Adipocyte (in vitro differentiated cells): ENCODE data around the gene CPZ.

ENCODE experiments used
- DNase-seq: peaks from one replicate; pipeline ENCODE4 v3.0.0-alpha.2; 2015; ENCODE audit warnings: low read depth
- H3K27me3 ChIP-seq: replicated peaks from 2 replicates; pipeline ENCODE4 v1.7.0; 2013; ENCODE audit warnings: mild to moderate bottlenecking, low read length, moderate library complexity; ENCODE audit not compliant: control insufficient read depth, insufficient read depth
- H3K36me3 ChIP-seq: 2 replicates; pipeline ENCODE4 v1.7.0; 2013; ENCODE audit warnings: low read length, mild to moderate bottlenecking, moderate library complexity; ENCODE audit not compliant: control insufficient read depth, insufficient read depth, severe bottlenecking
- H3K4me1 ChIP-seq: 2 replicates; pipeline ENCODE4 v1.7.0; 2013; ENCODE audit warnings: mild to moderate bottlenecking, low read length, moderate library complexity; ENCODE audit not compliant: control insufficient read depth, insufficient read depth
- H3K4me3 ChIP-seq: 2 replicates; pipeline ENCODE4 v1.7.0; 2013; ENCODE audit warnings: mild to moderate bottlenecking, low read length, moderate library complexity
- H3K9ac ChIP-seq: 2 replicates; pipeline ENCODE4 v1.7.0; 2013; ENCODE audit warnings: mild to moderate bottlenecking, low read length, moderate library complexity
- H3K9me3 ChIP-seq: 2 replicates; pipeline ENCODE4 v1.7.0; 2013; ENCODE audit warnings: mild to moderate bottlenecking, low read length, moderate library complexity; ENCODE audit not compliant: control insufficient read depth

CPZ gene

GRCh38 chr4:8608714-8609391, 16.3 kb downstream of the CPZ start:
- Histone ChIP-seq H3K27me3 (peaks cover 4% of the 10 kb centered on the region), H3K36me3 (peaks cover 6% of the 10 kb centered on the region), H3K4me3 (no peak overlapping the region), H3K9ac (no peak overlapping the region), H3K4me1 (no peaks in the 10 kb centered on the region), H3K9me3 (no peaks in the 10 kb centered on the region)
- DNase-seq = no peak

DNA sequence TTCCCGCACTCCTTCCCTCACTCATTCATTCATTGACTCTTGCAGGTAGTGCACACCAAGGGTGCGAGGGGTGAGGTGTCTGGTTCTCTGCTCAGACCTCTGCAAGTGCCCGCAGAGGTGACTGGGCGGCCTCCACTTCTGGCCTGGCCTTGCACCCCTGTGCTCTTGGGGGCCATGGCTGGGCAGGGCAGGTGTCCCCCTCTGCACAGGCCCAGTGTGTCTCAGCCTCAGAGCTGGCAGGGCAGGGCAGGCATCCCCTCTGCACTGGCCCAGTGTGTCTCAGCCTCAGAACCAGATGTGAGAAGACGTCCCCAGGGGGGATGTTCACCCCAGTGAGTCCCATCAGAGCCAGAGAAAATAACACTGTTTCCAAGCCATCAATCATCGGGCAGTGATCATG, 16.8 kb downstream of the CPZ start:
- no peak overlapping the region for H3K9ac ChIP-seq
- no peaks in the 10 kb centered on the region for H3K9me3 ChIP-seq
- H3K4me3 ChIP-seq = no peak overlapping the region
- peaks cover 4% of the 10 kb centered on the region for H3K27me3 ChIP-seq
- no peaks in the 10 kb centered on the region for H3K4me1 ChIP-seq
- H3K36me3 ChIP-seq = peaks cover 6% of the 10 kb centered on the region
- no peak for DNase-seq

DNA sequence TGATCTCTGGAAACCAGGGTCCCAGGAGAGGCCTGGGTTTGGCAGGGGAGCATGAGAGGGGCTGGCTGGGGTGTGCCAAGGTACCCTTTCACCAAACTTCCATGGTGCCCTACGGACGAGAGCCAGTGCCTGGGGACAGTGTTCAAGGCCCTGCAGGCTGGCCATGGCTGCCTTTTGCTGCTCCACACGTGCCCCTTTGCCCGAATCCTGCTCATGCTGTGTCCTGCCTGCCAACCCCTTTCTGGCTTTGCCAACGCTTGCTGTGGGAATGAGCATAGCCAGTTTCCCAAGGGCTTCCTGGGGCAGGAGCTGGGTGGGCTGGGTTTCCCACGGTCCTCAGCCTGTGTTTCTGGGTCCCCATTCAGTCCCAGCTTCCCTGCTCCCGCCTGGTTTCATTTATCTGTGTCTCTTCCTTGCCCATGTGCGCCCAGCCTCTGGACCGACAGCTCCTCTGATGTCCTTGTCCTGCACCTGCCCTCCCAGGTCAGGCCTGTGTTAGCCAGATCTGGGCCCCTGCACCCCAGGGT, 17.3 kb downstream of the CPZ start:
- peaks cover 6% of the 10 kb centered on the region for H3K36me3 ChIP-seq
- no peak overlapping the region for H3K4me3 ChIP-seq
- no peaks in the 10 kb centered on the region for H3K4me1 ChIP-seq
- no peak for DNase-seq
- H3K9me3 ChIP-seq = no peaks in the 10 kb centered on the region
- H3K27me3 ChIP-seq = peaks cover 4% of the 10 kb centered on the region
- no peak overlapping the region for H3K9ac ChIP-seq

DNA sequence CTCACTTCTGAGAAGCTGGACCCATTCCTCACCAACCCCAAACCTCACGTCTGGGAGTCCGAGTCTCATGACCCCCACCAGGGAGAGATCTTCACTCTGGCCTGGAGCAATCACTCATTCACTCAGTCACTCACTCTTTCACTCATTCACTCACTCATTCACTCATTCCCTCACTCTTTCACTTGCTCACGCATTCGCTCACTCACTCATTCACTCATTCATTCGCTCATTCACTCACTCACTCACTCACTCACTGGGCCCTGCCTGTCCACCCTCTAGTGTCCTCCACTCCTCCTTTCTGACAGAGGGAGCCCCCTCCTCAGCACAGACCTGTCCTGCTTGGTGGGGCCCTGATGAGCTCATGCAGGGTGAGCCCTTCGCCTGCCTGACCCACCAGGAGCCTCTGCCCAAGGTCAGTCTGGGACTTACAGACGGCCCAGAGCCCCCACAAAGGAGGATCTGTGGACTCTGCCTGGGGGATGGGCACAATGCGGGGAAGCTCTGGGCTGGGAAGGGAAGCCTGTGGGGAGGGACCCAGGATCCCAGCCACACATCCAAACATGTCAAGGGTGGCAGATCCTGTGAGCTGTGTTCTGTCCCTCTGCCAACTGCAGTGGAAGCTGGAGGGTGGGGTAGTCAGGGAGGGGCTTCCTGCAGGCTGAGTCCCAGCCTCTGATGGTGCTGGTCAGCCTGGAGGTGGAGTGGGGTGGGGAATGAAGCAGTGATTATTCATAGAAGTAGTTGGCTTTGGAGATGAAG, 18.5 kb downstream of the CPZ start:
- no peak overlapping the region for H3K4me3 ChIP-seq
- no peak for DNase-seq
- H3K27me3 ChIP-seq = peaks cover 4% of the 10 kb centered on the region
- H3K4me1 ChIP-seq = no peaks in the 10 kb centered on the region
- no peaks in the 10 kb centered on the region for H3K9me3 ChIP-seq
- peaks cover 10% of the 10 kb centered on the region for H3K36me3 ChIP-seq
- no peak overlapping the region for H3K9ac ChIP-seq

- no peak for DNase-seq
- Histone ChIP-seq H3K9me3 (no peaks in the 10 kb centered on the region), H3K36me3 (peaks cover 4% of the 10 kb centered on the region), H3K4me3 (no peak overlapping the region), H3K4me1 (no peaks in the 10 kb centered on the region), H3K27me3 (peaks cover 8% of the 10 kb centered on the region), H3K9ac (no peak overlapping the region)
Measured at GRCh38 chr4:8612646-8613045, 20.1 kb downstream of the CPZ start.

- H3K36me3 ChIP-seq = peaks cover 4% of the 10 kb centered on the region
- H3K9me3 ChIP-seq = no peaks in the 10 kb centered on the region
- no peak overlapping the region for H3K9ac ChIP-seq
- peaks cover 8% of the 10 kb centered on the region for H3K27me3 ChIP-seq
- no peak overlapping the region for H3K4me3 ChIP-seq
- DNase-seq = no peak
- no peaks in the 10 kb centered on the region for H3K4me1 ChIP-seq
Measured at GRCh38 chr4:8613421-8614364, 21.1 kb downstream of the CPZ start.

DNA sequence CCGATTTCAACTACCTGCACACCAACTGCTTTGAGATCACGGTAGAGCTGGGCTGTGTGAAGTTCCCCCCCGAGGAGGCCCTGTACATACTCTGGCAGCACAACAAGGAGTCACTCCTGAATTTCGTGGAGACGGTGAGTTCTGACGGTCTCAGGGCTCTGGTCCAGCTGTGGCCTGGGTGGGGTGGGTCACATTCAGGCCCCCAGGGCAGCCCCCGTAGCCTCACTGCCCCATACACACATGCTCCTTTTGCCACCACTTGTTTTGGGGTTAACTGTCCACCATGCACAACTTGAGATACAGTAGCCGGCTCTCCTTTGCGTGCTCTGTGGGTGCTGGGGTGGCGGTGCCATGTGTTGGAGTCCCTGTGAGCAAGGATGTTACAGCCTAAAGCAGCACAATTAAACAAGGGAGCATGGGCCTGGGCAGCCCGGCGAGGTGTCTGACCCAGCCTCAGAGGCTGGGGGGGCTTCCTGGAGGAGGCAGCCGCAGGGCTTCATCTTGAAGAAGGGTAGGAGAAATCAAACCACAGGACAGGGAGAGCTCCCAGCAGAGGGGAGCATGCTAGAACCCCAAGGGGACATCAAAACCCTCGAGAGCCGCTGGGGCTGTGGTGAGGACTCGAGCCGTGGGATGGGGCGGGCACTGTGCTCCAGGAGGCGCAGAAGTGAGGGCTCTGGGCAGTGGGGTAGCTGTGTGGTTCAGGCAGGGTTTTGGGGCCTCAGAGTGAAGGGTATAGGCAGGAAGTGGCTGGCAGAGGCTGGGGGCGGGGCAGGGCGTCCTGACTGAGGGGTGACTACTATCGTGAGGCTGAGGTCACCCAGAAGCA, 22.0 kb downstream of the CPZ start:
- H3K4me3 ChIP-seq = no peak overlapping the region
- H3K4me1 ChIP-seq = no peaks in the 10 kb centered on the region
- no peaks in the 10 kb centered on the region for H3K9me3 ChIP-seq
- H3K36me3 ChIP-seq = peaks cover 4% of the 10 kb centered on the region
- DNase-seq = no peak
- no peak overlapping the region for H3K9ac ChIP-seq
- peaks cover 8% of the 10 kb centered on the region for H3K27me3 ChIP-seq

DNA sequence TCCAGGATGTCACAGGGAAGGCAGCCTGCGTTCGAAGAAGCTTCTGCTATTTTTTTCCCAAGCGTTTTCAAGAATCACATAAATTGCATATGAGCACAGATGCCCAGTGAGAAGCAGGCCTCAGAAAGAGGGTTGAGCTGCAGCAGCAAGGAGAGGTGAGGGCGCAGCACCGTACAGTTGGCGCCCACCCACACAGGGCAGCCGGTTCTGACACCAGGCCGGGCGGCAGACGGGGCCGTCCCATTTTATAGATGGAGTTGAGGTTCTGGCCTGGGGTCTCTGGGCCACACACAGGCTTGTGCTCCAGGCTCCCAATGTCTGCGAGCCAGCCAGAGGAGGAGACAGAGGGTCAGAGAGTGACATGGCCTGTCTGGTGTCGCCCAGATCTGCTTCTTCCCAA, 22.8 kb downstream of the CPZ start:
- no peak for DNase-seq
- no peak overlapping the region for H3K9ac ChIP-seq
- H3K27me3 ChIP-seq = peaks cover 9% of the 10 kb centered on the region
- no peaks in the 10 kb centered on the region for H3K4me1 ChIP-seq
- no peaks in the 10 kb centered on the region for H3K9me3 ChIP-seq
- H3K36me3 ChIP-seq = peaks cover 4% of the 10 kb centered on the region
- no peak overlapping the region for H3K4me3 ChIP-seq

DNA sequence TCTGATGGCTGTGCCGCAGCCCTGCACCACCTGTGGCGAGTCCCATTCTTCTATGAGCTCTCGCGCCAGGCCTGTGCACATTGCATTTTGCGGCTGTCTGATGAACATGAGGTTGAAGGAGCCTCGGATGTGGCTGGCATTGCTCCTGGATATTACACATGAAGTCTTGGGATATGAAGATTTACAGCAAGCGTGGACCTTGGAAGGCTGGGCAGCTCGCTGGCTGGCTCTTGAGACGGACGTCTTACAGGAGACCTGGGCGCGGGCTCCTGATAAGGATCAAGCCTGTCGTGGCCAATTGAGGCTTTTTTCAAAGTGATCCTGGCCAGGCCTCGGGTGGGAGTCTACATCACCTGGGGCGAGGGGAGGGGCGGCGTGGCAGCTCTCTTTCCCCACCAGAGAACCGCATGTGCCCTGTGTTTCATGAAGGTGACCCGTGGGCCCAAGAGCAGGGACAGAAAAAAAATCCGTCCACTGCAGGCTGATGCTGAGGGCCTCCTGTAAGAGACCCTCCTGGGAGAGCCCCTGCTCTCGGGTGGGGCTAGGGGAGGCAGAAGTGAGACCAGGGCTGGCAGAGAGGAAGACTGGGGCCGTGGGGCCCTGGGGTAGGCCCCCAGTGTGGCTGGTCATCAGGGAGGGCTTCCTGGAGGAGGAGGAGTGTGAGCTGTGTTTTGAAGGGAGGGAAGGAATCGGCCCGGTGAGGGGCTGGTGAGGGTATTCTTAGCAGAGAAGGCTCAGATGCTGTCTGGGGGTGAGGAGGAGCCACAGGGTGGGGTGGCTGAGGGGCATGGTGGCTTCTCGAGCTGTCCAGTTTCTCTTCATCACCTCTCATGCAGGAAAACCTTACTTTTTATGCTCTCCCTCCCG, 23.6 kb downstream of the CPZ start:
- H3K4me1 ChIP-seq = no peaks in the 10 kb centered on the region
- H3K4me3 ChIP-seq = no peak overlapping the region
- H3K36me3 ChIP-seq = peaks cover 4% of the 10 kb centered on the region
- H3K9me3 ChIP-seq = no peaks in the 10 kb centered on the region
- no peak for DNase-seq
- peaks cover 7% of the 10 kb centered on the region for H3K27me3 ChIP-seq
- no peak overlapping the region for H3K9ac ChIP-seq

DNA sequence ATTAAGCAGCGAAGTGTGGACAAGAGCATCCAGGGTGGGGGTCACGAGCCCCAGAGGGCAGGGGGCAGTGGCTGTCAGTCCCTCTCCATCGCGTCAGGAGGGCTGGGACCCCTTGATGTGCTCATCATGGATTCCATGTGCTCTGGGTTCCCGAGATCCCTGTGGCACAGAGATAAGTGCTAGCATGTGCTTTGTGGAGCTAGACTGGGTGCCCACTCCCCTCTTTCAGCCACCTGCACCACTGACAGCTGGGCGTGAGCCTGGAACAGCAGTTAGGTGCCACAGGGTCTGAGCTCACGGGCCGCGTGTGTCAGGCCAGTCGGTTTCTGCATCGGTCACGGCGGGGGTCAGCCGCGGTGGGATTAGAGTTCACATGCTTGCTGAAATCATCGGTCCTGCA, 24.3 kb downstream of the CPZ start:
- H3K9ac ChIP-seq = no peak overlapping the region
- no peaks in the 10 kb centered on the region for H3K4me1 ChIP-seq
- peaks cover 7% of the 10 kb centered on the region for H3K27me3 ChIP-seq
- DNase-seq = no peak
- no peaks in the 10 kb centered on the region for H3K9me3 ChIP-seq
- H3K36me3 ChIP-seq = peaks cover 4% of the 10 kb centered on the region
- no peak overlapping the region for H3K4me3 ChIP-seq
